Measurements from ENCODE around the gene MCHR1.
"Not testable (repeated sequence)": the region's sequence is repeated elsewhere in the genome, so short reads cannot be mapped to it uniquely, and the experiment has no call there.

DNA sequence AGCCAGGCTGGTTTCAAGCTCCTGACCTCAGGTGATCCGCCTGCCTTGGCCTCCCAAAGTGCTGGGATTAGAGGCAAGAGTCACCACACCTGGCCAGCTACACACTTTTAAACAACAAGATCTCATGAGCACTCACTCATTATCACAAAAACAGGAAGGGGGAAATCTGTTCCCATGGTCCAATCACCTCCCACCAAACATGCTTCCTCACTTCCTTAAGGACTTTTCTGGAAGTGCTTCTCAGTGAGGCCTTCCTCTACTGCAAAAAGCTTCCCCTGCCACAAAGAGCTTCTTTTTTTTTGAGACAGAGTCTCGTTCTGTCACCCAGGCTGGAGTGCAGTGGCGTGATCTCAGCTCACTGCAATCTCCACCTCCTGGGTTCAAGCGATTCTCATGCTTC lies 3.1 kb upstream of the MCHR1 start:
- not testable (repeated sequence) for TF ChIP-seq CTCF (conservative IDR thresholded peaks at IDR 0.05 in 1 of 2, IDR thresholded peaks at IDR 0.05 in 1 of 2; ENCODE audit: low read depth in 1 of 2, low read length in 2 of 2); EZH2 (IDR thresholded peaks at IDR 0.05; ENCODE audit: low read length, missing control alignments)

All from fibroblast of lung (primary cell).